ENCODE results near the gene THOC6.
"Not testable (repeated sequence)": the region's sequence is repeated elsewhere in the genome, so short reads cannot be mapped to it uniquely, and the experiment has no call there.

THOC6 gene

DNA sequence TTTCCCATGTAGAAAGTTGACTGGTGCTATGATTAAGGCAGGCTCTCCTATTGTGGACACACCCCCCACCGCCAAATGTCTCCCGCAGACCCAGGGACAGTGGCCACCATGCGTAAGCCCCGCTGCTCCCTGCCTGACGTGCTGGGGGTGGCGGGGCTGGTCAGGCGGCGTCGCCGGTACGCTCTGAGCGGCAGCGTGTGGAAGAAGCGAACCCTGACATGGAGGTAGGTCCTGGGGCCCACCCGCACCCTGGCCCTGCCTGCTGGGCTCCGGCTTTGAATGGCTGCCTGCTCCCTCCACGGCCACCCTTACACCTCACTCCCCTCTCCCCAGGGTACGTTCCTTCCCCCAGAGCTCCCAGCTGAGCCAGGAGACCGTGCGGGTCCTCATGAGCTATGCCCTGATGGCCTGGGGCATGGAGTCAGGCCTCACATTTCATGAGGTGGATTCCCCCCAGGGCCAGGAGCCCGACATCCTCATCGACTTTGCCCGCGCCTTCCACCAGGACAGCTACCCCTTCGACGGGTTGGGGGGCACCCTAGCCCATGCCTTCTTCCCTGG, 26.2 kb downstream of the THOC6 start:
- in situ Hi-C loops (cut with HindIII; ENCODE audit: low pct_unique_long_range_greater_than_20kb, low sequenced_read_pairs) = no loop called here
- no peak for DNase-seq (ENCODE audit: low read depth in 1 of 2, low spot score in 1 of 2)
- TF ChIP-seq JUND (IDR thresholded peaks at IDR 0.05; ENCODE audit: low read depth) = no peak

DNA sequence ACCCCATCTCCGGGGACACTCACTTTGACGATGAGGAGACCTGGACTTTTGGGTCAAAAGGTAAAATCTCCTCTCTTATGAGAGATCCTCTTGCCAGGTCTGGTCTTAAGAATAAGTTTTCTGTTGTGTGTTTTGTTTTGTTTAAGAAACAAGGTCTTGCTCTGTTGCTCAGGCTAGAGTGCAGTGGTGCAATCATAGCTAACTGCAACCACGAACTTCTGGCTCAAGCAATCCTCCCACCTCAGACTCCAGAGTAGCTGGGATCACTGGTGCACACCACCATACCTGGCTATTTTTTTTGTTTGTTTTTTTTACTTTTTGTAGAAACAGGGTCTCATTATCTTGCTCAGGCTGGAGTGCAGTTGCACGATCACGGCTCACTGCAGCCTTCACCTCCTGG, 26.7 kb downstream of the THOC6 start:
- TF ChIP-seq JUND (IDR thresholded peaks at IDR 0.05; ENCODE audit: low read depth) = no peak
- no peak for DNase-seq (ENCODE audit: low read depth in 1 of 2, low spot score in 1 of 2)
- in situ Hi-C loops (cut with HindIII; ENCODE audit: low pct_unique_long_range_greater_than_20kb, low sequenced_read_pairs) = no loop called here

DNA sequence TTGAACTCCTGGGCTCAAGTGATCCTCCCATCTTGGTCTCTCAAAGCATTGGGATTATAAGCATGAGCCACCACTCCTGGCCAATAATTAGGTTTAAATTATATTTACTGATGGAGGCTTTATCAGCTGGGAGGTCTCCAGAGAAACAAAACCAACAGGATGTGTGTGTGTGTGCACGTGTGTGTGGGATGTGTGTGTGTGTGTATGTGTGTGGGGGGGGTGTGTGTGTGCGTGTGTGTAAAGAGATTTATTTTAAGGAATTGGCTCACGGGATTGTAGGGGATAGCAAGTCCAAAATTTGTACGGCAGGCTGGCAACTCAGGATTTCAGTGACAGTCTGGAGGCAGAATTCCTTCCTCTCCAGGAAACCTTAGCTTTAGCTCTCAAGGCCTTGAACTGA, 27.2 kb downstream of the THOC6 start:
- no peak for TF ChIP-seq JUND (IDR thresholded peaks at IDR 0.05; ENCODE audit: low read depth)
- no peak for DNase-seq (ENCODE audit: low read depth in 1 of 2, low spot score in 1 of 2)
- in situ Hi-C loops (cut with HindIII; ENCODE audit: low pct_unique_long_range_greater_than_20kb, low sequenced_read_pairs) = no loop called here

DNA sequence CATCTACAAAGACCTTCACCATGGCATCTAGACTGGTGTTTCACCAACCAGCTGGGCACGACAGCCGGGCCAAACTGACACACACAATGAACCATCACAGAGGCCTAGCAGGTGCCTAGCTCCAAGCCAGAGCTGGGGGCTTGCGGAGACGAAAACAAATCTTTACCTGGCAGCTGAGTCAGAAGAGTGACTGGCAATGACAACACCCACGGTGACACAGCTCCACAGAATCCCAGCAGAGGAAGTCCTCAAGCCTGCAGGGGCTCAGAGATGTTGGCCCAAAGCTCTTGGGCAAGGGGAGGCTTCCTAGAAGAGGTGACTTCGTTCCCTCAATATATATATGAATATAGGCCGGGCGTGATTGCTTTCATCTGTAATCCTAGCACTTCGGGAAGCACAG, 27.7 kb downstream of the THOC6 start:
- no peak for DNase-seq (ENCODE audit: low read depth in 1 of 2, low spot score in 1 of 2)

DNA sequence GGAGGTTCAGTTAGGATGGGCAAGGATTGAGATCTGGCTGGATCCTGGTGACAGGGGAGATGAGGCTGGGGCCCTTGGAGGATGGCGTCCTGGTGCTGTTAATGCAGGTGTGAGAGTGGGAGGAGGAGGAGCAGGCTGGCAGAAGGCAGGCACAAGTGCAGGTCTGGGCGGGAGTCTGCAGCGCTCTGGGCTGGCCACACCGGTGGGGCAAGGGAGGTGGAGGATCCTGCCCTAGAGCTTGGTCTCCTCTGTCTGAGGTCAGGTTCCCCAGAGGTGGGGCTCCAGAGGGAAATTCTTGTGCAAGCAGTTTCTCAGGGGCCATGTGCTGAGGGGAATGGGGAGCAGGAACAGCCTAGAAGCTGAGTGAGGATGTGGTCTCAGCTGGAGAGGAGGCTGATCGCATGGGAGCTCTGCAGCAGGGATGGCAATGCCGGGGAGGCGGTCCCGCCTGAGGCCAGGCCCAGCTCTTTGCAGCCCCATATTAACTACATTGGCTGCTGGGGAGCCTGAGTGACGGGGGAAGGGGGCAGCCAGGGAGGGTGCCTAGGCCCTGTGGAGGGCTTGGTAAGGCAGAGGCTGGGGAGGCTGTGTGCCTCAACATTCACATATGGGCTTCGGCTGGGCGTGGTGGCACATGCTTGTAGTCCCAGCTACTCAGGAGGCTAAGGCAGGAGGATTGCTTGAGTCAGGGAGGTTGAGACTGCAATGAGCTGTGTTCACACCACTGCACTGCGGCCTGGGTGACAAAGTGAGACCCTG, 28.9 kb downstream of the THOC6 start:
- in situ Hi-C loops (cut with HindIII; ENCODE audit: low pct_unique_long_range_greater_than_20kb, low sequenced_read_pairs); DNase-seq (ENCODE audit: low read depth in 1 of 2, low spot score in 1 of 2): not testable (repeated sequence)

More for the DNA sequence above, 27.7 kb downstream of the THOC6 start:
- no peak for TF ChIP-seq JUND (IDR thresholded peaks at IDR 0.05; ENCODE audit: low read depth)
- in situ Hi-C loops (cut with HindIII; ENCODE audit: low pct_unique_long_range_greater_than_20kb, low sequenced_read_pairs) = no loop called here

DNA sequence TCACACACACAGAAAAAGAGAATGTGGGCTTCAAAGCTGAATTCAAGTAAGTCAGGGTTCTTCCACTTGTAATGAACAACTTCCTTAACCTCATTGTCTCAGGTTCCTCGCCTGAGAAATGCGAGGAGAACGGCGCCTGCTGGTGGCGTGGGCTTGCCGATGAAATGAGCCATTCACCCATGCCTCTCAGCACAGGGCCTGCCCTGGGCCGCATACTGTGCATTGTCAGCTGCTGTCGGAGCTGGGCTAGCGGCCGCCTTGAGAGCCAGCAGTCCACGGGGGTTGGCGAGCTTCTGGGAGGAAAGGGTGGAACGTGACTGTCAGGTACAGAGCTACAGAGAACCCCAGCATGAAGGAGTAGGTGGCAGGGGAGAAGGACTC, 29.5 kb downstream of the THOC6 start:
- in situ Hi-C loops (cut with HindIII; ENCODE audit: low pct_unique_long_range_greater_than_20kb, low sequenced_read_pairs); DNase-seq (ENCODE audit: low read depth in 1 of 2, low spot score in 1 of 2): not testable (repeated sequence)

DNA sequence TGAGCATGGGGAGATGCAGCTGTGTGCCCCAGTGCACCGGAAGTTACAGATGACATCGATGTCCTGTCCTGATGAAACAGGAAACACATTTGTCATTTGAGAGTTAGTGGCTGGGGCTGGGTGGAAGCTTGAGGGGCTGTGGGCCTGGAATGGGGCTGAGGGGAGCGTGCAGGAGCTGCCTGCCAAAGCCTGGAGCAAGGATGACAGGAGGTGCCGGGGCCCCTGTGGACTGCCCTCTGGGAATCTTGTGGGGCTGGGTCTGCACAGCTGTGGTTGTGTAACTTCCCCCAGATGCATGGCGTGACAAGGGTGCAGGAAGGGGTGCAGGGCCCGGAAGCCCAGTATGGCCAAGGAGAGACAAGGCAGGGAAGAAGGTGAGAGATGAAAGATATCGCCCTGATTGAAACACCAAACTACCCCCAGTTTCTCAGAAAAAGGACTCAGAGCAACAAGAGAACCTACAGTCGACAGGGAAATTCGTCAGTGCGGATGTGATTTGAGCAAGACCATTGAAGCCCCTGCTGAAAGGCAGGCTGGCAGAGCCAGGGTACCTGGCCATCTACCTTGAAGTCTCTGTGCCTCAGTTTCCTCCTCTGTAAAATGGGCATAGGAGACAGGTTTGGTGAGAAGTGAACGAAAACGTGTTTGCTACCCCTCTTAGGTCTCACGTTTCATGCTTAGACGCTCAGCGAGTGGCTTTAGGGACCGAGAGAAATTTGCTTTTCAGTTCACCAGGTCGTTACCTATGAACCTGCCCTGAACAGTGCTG, 31.3 kb downstream of the THOC6 start:
- DNase-seq (ENCODE audit: low read depth in 1 of 2, low spot score in 1 of 2) = no peak
- TF ChIP-seq JUND (IDR thresholded peaks at IDR 0.05; ENCODE audit: low read depth) = no peak
- in situ Hi-C loops (cut with HindIII; ENCODE audit: low pct_unique_long_range_greater_than_20kb, low sequenced_read_pairs) = no loop called here

DNA sequence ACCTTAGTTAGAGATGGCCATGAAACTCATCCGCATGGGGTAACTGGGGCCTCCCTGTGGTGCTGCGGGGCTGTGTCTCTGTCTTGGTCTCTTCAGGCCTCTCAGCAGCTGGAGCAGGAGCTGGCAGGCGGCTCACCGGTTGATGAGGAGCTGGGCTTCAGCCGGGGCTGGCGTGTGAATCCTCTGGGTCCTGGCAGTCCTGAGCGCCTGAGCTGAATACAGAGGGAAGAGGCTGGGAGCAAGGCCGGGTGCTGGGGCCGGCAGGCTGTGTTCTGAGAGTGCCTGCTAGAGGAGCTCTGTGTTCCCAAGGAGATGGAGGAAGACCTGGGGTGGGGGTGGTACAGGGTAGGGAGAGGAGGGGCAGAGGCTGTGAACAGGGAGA, 31.9 kb downstream of the THOC6 start:
- in situ Hi-C loops (cut with HindIII; ENCODE audit: low pct_unique_long_range_greater_than_20kb, low sequenced_read_pairs); DNase-seq (ENCODE audit: low read depth in 1 of 2, low spot score in 1 of 2): not testable (repeated sequence)

DNA sequence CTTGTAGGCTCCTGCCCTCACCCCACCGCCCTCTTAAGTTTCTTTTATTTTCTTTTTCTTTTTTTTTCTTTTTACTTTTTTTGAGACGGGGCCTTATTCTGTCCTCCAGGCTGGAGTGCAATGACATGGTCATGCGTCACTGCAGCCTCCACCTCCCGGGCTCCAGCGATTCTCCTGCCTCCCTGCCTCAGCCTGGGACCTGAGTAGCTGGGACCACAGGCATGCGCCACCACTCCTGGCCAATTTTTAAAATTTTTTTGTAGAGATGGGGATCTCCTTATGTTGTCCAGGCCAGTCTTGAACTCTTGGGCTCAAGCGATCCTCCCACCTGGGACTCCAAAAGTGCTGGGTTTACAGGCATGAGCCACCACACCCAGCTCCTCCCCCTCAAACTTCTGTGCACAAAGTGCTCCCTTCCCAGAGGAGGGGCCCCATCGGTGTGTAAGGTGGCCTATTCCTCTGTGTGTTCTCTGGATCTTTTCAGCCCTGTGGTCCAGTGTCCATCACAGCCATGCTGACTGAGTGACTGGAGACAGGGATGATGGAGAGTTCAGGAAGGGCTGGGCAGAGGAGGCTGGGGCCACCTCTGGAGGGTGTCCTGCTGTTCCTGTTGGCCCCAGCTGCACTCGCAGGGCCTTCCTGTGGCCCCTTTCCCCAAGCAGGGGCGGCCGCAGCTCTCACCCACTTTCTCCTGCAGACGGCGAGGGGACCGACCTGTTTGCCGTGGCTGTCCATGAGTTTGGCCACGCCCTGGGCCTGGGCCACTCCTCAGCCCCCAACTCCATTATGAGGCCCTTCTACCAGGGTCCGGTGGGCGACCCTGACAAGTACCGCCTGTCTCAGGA, 32.7 kb downstream of the THOC6 start:
- in situ Hi-C loops (cut with HindIII; ENCODE audit: low pct_unique_long_range_greater_than_20kb, low sequenced_read_pairs) = no loop called here
- no peak for DNase-seq (ENCODE audit: low read depth in 1 of 2, low spot score in 1 of 2)
- TF ChIP-seq JUND (IDR thresholded peaks at IDR 0.05; ENCODE audit: low read depth) = no peak

DNA sequence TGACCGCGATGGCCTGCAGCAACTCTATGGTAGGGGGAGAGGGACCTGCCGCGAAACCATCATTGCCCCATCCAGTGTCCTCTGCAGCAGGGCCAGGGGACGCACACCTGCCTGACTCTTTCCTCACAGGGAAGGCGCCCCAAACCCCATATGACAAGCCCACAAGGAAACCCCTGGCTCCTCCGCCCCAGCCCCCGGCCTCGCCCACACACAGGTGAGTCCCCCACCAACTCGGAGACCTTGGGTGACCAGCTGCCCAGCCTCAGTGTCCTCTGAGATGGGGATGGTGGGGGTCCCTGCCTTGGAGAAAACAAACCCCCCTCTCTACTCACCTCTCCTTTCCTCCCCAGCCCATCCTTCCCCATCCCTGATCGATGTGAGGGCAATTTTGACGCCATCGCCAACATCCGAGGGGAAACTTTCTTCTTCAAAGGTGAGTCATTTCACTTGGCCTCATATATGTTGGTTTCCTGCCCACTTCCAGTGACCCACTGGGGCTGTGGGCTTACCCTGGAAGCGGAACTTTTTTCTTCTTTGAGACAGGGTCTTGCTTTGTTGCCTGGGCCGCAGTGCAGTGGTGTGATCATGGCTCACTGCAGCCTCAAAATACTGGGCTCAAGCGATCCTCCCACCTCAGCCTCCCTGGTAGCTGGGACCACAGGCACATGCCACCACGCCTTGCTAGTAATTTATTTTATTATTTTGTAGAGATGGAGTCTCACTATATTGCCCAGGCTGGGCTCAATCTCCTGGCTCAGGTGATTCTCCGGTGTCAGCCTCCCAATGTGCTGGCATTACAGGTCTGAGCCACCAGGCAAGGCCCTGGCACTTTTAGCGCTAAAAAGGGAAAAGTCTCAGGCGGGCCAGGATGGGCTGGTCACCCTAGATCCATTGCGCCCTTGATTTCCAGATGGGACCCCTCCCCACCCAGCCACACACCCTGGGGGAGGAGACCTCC, 33.6 kb downstream of the THOC6 start:
- in situ Hi-C loops (cut with HindIII; ENCODE audit: low pct_unique_long_range_greater_than_20kb, low sequenced_read_pairs) = no loop called here

DNA sequence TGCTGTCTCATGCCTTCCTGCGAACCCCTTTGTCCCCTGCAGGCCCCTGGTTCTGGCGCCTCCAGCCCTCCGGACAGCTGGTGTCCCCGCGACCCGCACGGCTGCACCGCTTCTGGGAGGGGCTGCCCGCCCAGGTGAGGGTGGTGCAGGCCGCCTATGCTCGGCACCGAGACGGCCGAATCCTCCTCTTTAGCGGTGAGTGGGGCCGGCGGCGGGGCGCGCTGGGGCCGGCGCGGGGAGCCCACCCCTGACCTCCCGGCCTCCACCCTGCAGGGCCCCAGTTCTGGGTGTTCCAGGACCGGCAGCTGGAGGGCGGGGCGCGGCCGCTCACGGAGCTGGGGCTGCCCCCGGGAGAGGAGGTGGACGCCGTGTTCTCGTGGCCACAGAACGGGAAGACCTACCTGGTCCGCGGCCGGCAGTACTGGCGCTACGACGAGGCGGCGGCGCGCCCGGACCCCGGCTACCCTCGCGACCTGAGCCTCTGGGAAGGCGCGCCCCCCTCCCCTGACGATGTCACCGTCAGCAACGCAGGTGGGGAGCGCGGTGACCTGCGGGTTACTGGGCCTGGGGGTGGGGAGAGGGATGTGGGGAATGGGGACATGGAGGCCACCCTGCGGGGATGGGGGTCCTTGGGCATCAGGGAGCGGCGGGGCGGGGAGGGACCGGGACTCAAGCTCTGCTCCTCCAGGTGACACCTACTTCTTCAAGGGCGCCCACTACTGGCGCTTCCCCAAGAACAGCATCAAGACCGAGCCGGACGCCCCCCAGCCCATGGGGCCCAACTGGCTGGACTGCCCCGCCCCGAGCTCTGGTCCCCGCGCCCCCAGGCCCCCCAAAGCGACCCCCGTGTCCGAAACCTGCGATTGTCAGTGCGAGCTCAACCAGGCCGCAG, 34.5 kb downstream of the THOC6 start:
- no peak for TF ChIP-seq JUND (IDR thresholded peaks at IDR 0.05; ENCODE audit: low read depth)
- in situ Hi-C loops (cut with HindIII; ENCODE audit: low pct_unique_long_range_greater_than_20kb, low sequenced_read_pairs) = no loop called here
- peak in 1 of 2 experiments; percentile 73 for DNase-seq (ENCODE audit: low read depth in 1 of 2, low spot score in 1 of 2)

More for the DNA sequence above, 33.6 kb downstream of the THOC6 start:
- no peak for TF ChIP-seq JUND (IDR thresholded peaks at IDR 0.05; ENCODE audit: low read depth)
- DNase-seq (ENCODE audit: low read depth in 1 of 2, low spot score in 1 of 2) = no peak
